ENCODE measurements around the gene NUAK2.
"Not testable (repeated sequence)": the region's sequence is repeated elsewhere in the genome, so short reads cannot be mapped to it uniquely, and the experiment has no call there.

NUAK2 gene

DNA sequence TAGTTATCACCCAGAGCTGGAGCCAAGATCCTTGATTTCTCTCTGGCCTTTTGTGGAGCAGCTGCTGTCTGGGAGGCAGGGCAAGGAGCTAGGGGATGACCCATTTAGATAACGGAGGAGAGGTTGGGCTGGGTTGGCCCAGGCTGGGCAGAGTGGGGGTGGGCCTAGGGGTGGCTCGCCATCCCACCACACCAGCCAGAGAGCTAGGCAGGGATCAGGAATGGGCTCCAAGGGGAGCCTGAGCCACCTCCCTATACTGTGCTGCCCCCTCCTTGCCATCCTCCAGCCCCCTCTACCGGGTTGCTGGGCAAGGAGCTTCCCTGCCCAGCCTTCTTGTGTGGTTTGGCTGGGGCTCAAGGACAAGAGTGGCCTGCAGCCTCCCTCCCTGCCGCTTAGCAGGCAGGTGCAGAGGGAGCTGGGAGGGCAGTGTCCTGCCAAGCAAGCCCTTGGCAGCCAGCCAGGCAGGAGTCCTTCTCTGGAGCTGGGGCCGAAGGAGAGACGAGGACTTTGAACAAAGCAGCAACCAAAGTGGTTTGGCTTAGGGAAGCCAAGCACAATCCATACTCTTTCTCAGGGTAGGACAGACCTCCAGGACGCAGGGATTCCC lies 4.1 kb downstream of the NUAK2 start:
- no peak for DNase-seq

DNA sequence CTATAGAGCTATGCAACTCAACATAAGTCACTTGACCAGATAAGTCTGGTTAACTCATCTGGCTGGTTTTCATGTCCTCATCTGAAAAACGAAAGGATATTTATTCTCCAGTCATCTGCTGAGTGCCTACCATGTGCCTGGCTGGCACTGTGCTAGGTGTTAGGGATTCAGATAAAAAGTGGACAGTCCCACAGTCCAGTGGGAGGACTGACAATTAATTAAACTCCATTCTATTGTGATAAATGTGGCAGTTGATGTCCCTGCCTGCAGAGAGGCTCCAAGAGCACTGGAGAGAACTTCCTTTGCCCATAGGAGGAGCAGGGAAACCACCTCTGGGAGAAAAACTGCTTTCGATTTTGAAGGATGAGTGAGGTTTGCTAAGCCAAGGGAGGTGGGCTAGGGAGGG lies 5.4 kb downstream of the NUAK2 start:
- DNase-seq, result no peak

DNA sequence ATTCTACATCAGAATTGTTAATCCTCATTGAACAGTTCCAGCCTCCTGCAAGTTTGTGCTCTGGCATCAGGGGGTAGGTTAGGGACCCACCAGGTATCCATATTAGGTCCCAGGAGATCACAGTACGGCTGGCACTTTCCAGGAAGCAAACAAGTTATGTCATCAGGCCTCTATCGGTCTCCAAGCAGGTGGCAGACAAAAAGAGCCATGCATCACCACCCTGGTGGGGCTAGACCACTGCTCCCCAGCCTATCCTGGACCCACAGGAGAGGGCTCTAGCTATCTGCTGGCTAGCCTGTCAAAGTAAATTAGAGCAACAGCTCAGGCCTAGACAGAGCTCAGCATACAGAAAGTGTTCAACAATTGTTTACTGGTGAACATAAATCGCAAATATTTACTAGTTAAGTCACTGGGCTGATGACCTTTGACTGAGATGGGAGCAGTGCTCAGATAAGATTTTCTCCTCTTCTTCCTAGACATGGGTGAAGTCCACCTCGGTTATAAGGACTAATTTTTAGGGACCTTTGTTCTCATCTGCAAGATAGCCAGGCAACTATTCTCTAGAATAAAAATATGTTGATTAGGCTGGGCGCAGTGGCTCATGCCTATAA lies 6.4 kb downstream of the NUAK2 start:
- DNase-seq, result no peak

DNA sequence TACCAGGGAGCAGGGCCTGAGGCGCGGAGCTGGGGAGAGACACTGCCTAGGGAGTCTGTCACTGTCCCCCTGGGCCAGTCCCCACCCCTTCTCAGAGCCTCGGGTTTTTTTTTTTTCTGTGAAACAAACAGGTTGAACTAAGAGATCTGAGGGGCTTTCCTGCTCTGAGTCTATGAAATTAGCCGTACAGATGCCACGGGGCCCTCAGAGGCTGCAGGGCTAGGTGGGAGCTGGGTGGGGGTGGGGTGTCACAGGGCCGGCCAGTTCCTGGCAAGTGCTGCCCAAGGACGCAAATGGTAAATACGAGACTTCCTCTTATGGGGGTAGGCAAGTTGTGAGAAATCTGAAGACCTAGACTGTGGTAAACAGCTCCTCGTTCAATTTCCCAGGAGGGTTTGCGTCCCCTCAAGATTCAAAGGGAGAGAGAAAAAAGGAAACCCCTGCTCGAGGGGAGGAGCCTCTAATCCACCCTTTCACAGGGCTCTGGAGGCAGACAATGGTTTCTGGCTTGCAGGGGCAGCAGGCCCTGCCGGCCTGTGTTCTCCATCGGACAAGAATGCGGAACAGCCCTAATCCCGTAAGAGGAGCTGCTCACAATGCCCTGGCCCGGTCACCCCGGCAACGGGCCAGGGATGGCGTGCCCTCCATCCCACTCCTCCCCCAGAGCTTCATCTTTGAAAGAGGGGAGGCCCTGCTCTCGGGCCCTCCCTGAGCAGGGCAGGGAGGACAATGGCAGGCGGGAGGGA lies 7.8 kb downstream of the NUAK2 start:
- peak; percentile 60 for DNase-seq

DNA sequence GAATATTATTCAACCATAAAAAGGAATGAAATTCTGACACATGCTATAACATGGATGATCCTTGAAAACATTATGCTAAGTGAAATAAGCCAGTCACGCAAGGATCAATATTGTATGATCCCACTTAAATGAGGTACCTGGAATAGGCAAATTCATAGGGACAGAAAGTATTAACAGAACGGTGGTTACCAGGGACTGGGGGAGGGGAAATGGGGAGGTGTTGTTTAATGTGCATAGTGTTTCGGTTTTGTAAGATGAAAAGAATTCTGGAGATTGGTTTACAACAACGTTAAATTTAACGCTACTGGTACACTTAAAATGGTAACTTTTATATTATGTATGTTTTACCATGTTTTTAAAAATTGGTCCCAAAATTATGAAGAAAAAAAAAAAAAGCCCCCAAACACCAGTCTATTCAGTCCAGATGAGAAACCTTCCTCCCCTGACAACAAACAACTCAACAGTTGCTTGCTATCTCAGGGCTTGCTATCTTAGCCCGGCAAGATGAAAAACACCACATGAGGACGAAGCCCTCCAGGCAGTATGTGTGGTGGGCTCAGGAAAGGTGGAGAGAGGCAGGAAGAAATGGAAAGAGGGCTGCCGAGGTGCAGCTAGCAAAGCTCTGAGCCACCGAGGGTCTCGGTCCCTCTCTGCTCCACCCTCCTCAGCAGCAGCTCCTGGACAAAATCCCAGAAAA lies 8.5 kb downstream of the NUAK2 start:
- no peak for DNase-seq

DNA sequence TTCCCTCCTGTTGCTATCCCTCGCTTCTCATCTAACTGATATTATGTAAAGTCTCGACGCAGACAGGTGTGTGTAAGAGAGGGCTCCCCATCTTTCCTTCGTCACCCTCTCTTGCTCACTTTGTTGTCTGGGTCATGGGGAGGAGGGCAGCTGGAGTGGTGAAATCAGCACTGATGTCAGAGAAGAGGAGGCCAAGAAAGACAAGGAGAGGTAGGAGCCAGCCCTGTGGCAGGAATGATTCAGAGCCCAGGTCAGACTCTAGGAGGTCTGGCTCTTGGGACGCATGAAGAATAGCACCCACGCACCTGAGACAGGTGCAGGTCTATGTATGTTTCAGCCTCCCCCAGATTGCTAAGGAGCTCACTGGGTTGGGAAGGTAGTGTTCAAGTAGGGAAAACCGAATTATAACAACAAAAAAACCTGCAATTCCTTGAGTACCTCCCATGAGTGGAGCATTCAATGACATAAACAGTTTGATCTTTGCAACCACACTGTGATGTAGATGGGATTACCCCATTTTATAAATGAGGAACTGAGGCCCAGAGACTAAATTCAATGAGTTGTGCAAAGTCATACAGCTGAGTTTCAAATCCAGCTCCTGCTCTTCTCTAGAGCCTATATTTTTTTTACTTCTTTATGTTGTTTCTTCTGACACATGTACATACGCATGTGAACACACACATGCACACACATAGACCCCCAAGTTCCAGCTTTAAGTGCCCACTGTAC lies 10.4 kb downstream of the NUAK2 start:
- no peak for DNase-seq

DNA sequence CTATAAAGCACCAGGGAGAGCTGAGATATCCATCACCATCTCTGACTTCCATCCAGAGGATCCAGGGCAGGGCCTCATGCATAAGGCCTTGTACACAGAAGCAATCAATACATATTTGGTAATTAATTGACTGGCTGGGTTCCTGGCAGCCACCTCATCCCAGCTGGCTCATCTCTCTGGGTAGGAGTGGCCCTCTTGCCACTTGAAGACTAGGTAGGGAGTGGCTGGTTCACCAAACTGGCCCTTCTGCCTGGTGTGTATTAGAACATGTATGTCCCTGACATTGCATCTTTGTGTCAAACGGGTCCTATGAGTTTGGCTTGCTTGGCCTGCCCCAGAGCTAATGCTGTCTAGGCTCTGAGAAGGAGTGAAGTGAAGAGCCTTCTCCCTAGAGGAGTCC lies 11.8 kb downstream of the NUAK2 start:
- DNase-seq, result no peak

DNA sequence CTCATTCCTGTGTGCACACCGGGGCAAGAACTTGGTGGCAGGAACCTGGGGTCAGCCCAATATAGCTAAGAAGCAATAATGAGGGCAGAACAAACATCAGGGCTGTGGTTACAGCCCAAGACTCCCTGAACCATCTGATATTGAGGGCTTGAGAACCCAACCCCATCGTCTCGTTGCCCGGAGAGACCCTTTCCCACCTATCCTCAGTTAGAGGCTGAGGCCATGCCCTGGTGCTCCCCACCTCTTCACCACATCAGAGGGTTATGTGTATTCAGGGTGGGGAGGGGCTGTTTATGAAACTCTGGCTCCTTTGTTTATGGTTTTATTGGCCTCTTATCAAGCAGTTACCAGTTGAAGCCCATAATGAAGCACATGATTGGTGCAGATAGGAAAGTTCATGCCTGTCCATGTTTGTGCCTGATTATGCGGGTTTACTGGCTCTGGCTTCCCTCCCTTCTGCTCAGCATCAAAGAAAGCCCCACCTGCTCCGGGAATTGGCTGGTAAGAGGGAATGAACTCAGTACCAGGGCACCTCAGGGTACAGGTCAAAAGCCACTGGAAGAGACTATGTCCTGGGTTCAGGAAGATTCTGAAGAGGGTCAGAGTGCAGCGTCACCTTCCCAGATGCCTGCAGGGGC lies 14.5 kb downstream of the NUAK2 start:
- no peak for DNase-seq

DNA sequence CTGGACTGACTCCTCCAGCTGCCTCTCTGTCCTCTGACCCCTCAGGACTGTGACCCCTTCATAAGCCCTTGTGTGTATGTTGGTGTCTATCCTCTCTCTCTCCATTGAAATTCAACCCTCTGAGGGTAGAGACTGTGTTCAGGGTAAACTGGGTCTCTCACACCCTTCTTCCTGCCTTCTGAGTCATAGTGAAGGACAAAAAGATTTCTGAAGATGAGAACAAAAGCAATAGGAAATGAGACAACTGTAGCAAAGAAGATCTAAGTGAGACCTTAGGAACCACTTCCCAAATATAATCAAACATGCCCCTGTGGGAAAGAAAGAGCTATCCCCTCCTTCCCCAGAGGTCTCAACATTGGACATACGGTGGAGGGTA lies 16.9 kb downstream of the NUAK2 start:
- no peak for DNase-seq

DNA sequence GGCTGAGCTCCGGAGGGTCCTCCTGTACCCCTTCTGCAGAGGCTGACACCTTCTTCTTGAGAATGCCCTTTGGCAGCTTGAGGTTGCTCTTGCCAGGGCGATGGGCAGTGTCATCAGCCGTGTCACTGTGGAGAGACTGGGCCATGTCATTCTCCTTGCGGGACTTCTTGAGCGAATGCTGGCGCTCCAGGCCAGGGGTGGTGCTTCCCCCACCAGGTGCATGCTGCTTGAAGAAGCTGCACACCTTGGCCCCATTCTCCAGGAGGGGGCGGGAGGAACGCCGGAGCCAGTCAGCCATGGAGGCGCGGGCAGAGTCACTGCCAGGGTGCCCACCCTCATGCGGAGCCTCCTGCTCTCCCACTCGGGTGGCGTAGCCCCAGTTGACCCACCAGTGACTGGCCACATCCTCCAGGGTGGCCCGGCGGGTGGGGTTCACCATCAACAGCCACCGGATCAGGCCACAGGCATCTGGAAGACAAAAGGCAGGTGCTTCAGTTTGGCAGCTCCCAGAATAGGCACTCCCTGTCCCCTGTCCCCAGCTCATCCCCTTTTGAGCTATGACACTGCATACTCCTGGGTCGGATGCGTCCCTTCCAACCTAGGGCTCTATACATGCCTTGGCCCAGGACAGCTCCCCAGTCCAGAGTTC lies 17.4 kb downstream of the NUAK2 start:
- no peak for DNase-seq

DNA sequence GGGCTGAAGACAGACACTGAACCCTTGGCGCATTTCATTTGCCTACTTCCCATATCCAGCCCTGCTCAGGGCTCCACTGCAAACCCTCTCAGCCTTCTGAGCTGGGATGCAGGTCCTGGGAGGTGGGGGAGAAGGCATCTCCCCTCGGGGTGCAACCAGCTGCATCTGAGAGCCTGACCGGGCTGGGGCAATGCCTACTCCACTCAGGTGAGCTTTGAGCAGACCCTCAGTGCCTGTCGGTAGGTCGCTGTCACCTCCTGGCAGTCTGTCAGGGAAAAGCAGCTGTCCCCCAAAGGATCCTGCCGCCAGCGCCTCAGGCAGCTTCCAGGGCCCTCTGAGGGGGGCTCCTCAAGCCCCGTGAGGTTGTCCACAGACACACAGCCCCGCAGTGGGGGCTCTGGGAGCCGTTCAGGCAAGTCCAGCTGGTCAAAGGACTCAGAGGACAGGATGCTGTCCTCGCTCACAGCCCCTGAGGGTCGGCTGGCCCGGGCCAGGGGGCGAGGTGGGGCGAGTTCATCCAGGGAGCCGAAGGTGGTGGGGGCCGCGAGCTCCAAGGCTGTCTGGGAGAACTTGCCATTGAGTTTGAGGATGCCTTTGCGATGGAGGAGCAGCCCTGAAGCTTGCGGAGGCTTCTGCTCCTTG lies 18.2 kb downstream of the NUAK2 start:
- no peak for DNase-seq

DNA sequence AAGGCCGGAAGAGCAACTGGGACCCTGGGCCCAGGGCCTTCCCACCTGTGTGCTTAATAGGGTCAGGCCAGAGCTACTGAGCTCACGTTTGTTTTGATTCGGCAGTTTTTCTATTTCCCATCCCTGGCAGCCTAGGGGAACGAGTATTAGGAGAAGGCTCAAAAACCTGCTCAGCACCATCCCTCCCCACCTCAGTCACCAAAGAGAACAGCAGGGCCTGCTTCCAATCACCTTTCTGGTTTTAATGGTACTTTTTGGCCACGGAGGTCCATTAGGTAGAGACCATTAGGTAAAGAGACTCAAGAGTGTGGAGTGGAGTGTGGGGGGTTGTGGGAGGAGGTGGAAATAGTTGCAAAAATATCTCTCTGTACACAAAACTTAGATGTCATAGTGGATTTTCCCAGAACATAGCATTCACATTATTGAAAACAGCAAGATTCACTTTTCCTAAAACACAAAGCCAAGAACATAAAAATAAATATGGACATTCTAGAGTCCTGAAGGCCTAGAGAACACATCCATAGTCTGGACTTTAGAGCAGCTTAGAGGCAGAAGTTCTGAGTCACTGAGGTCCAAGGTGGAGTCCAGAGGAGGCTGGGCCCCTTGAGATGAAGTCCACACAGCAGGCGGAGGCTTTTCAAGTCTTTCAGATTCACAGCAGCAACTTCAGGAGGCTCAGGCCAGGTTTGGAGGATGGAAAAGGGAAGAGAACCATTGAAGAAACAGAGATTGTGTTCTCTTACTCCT lies 19.5 kb downstream of the NUAK2 start:
- DNase-seq, result no peak

DNA sequence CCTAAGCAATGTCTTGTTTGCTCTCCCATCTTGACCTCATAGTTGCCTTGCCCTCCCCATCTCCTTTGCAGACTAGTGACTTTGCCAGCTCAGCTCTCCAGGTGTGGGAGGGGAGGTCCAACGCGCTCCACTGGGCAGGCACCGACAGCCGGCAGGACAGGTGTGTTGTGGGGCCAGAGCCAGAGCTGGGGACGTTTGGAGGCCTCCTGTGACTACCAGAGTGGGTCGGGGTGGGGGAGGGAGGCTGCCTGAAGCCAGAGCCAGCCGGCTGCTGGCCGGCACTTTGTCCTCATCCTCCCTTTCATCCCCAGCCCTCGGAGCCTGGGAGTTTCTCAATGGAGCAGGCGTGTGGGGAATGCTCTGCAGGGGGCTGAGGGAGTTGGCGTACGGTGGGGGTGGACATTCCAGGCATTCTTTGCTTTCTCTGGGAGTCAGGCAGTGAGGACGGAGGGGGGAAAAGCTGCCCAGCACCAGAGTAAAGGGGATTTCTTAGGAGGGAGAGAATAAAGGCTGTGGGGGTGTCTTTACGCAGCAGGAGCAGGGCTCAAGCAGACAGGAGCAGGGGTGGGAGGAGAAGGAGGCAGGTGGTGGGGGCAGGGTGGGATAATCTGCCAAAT lies 20.2 kb downstream of the NUAK2 start:
- DNase-seq, result no peak

DNA sequence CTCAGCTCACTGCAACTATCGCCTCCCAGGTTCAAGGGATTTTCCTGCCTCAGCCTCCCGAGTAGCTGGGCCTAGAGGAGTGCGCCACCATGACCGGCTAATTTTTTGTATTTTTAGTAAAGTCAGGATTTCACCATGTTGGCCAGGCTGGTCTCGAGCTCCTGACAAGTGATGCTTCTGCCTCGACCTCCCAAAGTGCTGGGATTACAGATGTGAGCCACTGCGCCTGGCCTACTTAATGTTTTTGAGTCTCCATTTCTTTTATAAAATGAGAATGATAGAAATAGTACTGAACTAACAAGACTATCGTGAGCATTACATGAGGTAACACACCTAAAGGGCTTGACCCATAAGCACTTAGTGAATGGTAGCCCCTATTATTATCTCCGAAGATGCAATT lies 21.4 kb downstream of the NUAK2 start:
- DNase-seq, result no peak

DNA sequence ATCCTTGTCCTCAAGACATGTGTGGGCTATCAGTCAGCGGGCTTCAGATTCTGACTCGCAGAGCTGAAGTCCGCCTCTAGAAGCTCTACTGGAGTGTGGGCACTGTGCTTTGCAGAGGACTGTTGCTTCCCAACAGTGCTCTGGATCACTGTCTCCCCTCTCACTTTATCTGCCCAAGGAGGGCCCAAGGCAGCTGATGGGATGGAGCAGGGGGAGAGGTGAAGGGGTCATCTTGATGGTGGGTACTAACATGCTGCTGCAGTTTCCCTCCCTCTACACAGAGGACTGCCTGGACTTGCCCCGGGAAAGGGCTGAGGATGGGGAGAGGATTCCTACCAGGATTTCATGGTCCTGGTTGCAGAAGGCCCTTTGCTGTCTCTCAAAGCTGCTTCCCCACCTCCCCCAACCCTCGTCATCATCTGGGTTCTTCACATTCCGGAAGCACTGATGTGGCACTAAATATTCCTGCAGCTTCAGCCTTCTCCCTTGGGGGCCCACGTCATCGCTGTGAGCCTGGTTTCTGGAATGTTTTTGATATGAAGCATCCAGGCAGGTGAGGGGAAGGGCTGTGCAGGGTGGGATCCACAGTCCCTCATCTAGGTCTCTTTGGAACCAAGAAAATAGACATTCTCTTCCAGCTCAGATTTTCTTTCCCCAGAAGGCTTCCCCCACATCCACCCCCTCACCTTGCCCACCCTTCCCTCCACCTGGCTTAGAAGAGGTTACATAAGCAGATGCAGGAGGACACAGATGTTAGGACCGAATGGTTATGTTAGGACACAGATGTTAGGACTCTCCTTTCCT lies 23.2 kb downstream of the NUAK2 start:
- no peak for DNase-seq

DNA sequence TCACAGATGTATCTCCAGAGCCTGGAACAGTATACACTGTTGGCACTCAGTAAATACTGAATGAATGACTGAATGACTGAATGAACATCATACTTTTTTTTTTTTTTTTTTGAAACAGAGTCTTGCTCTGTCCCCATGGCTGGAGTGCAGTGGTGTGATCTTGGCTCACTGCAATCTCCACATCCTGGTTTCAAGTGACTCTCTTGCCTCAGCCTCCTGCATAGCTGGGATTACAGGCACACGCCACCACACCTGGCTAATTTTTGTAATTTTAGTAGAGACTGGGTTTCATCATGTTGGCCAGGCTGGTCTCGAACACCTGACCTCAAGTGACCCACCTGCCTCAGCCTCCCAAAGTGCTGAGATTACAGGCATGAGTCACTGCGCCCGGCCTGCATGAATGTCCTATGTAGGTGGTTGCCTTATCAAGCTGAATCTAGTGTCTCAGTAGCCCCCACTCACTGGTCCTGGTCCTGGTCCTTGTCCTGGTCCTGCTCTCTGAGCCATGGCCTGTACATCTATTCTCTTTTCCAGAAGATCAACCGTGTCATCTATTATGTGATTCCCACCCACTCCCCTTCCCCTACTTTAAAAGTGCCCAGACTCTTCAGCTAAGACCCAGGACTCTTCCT lies 23.9 kb downstream of the NUAK2 start:
- DNase-seq, result not testable (repeated sequence)

DNA sequence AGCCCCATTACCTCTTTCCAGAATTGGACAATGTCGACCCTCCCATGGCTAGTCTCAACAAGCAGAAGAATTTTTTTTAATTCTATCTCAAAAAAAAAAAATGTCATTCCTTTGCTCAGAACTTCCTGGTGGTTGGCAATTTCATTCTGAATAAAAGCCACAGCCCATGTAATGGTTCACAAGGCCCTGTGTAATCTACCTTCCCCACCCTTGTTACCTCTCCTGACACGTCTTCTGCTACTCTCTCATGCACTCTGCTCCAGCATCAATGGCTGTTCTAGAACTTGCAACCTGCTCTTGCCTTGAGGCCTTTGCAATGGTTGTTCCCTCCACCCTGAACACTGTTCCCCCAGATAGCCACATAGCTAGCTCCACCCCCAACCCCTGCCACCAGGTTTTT lies 25.4 kb downstream of the NUAK2 start:
- no peak for DNase-seq

DNA sequence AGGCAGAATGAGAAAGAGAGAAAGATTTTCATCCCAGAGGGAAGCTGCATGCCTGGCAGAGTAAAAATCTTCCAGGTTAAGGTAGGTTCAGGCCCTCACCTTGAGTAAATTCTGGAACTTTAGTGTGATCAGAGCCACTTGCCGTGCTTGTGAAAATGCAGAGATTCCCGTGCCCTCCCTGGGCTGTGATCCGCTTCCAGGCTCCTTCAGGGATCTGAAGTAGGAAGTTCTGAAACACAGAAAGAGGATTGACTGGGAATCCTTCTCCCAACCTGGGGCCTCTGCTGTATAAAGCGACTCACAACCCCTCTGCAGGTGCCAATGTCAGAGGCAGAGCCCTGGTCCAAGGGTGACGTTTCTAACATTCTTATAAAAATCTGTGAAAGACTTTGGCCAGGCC lies 26.6 kb downstream of the NUAK2 start:
- no peak for DNase-seq

Data from right forelimb (tissue), 1 donor.